Measurements from ENCODE around the gene SCG2.

The SCG2 gene

GRCh38 chr2:223643309-223643708, 41.1 kb upstream of the SCG2 start:
- DNase-seq (ENCODE audit: low read depth in 2 of 2) = no peak
- H3K4me3 ChIP-seq (replicated peaks in 1 of 2; ENCODE audit: low read depth in 2 of 2, low read length in 2 of 2) = no peak overlapping the region
- TF ChIP-seq CTCF (IDR thresholded peaks at IDR 0.05; ENCODE audit: low read depth, low read length) = no peak

GRCh38 chr2:223642506-223642905, 40.3 kb upstream of the SCG2 start:
- TF ChIP-seq CTCF (IDR thresholded peaks at IDR 0.05; ENCODE audit: low read depth, low read length) = no peak
- no peak overlapping the region for H3K4me3 ChIP-seq (replicated peaks in 1 of 2; ENCODE audit: low read depth in 2 of 2, low read length in 2 of 2)
- DNase-seq (ENCODE audit: low read depth in 2 of 2) = peak in 1 of 2 donors; percentile 52

GRCh38 chr2:223641082-223641481, 38.9 kb upstream of the SCG2 start:
- DNase-seq (ENCODE audit: low read depth in 2 of 2) = no peak
- no peak overlapping the region for H3K4me3 ChIP-seq (replicated peaks in 1 of 2; ENCODE audit: low read depth in 2 of 2, low read length in 2 of 2)
- TF ChIP-seq CTCF (IDR thresholded peaks at IDR 0.05; ENCODE audit: low read depth, low read length) = no peak

- no peak for TF ChIP-seq CTCF (IDR thresholded peaks at IDR 0.05; ENCODE audit: low read depth, low read length)
- H3K4me3 ChIP-seq (replicated peaks in 1 of 2; ENCODE audit: low read depth in 2 of 2, low read length in 2 of 2) = no peak overlapping the region
- DNase-seq (ENCODE audit: low read depth in 2 of 2) = peak; percentile 32 to 48
Observed at GRCh38 chr2:223635080-223635479, 32.9 kb upstream of the SCG2 start.

- DNase-seq (ENCODE audit: low read depth in 2 of 2) = no peak
- TF ChIP-seq CTCF (IDR thresholded peaks at IDR 0.05; ENCODE audit: low read depth, low read length) = no peak
- H3K4me3 ChIP-seq (replicated peaks in 1 of 2; ENCODE audit: low read depth in 2 of 2, low read length in 2 of 2) = no peak overlapping the region
Observed at GRCh38 chr2:223634238-223634637, 32.1 kb upstream of the SCG2 start.

GRCh38 chr2:223633656-223634055, 31.5 kb upstream of the SCG2 start:
- no peak for TF ChIP-seq CTCF (IDR thresholded peaks at IDR 0.05; ENCODE audit: low read depth, low read length)
- no peak for DNase-seq (ENCODE audit: low read depth in 2 of 2)
- no peak overlapping the region for H3K4me3 ChIP-seq (replicated peaks in 1 of 2; ENCODE audit: low read depth in 2 of 2, low read length in 2 of 2)

GRCh38 chr2:223632826-223633225, 30.7 kb upstream of the SCG2 start:
- TF ChIP-seq CTCF (IDR thresholded peaks at IDR 0.05; ENCODE audit: low read depth, low read length) = no peak
- no peak overlapping the region for H3K4me3 ChIP-seq (replicated peaks in 1 of 2; ENCODE audit: low read depth in 2 of 2, low read length in 2 of 2)
- no peak for DNase-seq (ENCODE audit: low read depth in 2 of 2)
